Measurements from ENCODE around the gene JADE1.

GRCh38 chr4:128871948-128872347 is 62.4 kb downstream of the JADE1 start:
- TF ChIP-seq EZH2 (IDR thresholded peaks at IDR 0.05; ENCODE audit: low read length) = no peak
- TF ChIP-seq CTCF (optimal IDR thresholded peaks at IDR 0.05 in 1 of 3, IDR thresholded peaks at IDR 0.05 in 1 of 3, conservative IDR thresholded peaks at IDR 0.05 in 1 of 3; ENCODE audit: extremely low read depth in 1 of 3, insufficient read depth in 2 of 3, low read length in 3 of 3) = no peak

All from keratinocyte (primary cell).